Cardiac fibroblast (primary cell): ENCODE data around the gene IQGAP1.
A peak's percentile ranks its signal among the peaks of the same experiment; 100 is the strongest.
"Not testable (repeated sequence)": the region's sequence is repeated elsewhere in the genome, so short reads cannot be mapped to it uniquely, and the experiment has no call there.

Experiments
- DNase-seq, 2 donors: peaks; one replicate each; pipeline versions ENCODE4 v3.0.0 to v3.0.0-alpha.2; 2010; ENCODE audit warnings: low read depth in 2 of 2
- H3K4me3 ChIP-seq, 2 donors: replicated peaks in 1 of 2; 1 replicate in 1 of 2; 2 replicates in 1 of 2; pipeline ENCODE4 v1.5.1; 2011; ENCODE audit warnings: low read depth in 2 of 2, low read length in 2 of 2, mild to moderate bottlenecking in 2 of 2, moderate library complexity in 1 of 2
- TF ChIP-seq, protein P1 (sequence below): IDR thresholded peaks from one replicate; pipeline ENCODE4 v1.5.1; 2011; ENCODE audit warnings: low read depth, mild to moderate bottlenecking, low read length, inconsistent platforms

Gene IQGAP1

DNA sequence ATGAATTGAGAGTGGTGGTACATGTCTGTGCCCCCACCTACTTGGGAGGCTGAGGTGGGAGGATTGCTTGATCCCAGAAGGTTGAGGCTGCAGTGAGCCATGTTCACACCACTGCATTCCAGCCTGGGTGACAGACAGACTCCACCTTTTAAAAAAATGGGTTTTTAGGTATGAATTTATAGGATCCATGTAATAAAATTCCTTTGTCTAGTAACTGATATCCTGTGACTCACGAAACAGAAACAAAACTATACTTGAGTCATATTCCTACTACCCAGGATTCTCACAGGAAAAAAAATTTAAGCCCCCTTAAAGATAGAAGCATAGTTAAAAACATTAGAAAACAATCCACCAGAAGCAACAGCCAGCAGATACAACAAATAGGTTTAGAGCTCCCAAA is 131.6 kb downstream of the IQGAP1 start:
- TF ChIP-seq, protein P1, sequence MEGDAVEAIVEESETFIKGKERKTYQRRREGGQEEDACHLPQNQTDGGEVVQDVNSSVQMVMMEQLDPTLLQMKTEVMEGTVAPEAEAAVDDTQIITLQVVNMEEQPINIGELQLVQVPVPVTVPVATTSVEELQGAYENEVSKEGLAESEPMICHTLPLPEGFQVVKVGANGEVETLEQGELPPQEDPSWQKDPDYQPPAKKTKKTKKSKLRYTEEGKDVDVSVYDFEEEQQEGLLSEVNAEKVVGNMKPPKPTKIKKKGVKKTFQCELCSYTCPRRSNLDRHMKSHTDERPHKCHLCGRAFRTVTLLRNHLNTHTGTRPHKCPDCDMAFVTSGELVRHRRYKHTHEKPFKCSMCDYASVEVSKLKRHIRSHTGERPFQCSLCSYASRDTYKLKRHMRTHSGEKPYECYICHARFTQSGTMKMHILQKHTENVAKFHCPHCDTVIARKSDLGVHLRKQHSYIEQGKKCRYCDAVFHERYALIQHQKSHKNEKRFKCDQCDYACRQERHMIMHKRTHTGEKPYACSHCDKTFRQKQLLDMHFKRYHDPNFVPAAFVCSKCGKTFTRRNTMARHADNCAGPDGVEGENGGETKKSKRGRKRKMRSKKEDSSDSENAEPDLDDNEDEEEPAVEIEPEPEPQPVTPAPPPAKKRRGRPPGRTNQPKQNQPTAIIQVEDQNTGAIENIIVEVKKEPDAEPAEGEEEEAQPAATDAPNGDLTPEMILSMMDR = no peak
- DNase-seq = peak in 1 of 2 donors; percentile 60
- no peak overlapping the region for H3K4me3 ChIP-seq

DNA sequence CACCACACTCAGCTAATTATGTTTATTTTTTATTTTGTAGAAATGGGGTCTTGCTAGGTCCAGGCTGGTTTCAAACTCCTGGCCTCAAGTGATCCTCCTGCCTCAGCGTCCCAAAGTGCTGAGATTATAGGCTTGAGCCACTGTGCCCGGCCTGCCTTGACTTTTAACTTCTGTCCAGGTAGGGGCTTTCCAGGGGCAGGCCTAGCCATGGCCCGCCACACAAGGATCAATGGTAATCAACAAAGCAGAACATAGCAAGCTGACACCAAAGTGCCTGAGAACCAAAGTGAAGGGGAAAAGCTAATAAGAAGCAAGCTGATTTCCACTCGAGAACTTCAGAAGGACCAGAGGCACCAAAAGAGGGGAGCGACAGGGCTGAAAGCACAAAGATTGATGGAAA is 132.3 kb downstream of the IQGAP1 start:
- TF ChIP-seq, protein P1 = no peak
- DNase-seq = no peak

DNA sequence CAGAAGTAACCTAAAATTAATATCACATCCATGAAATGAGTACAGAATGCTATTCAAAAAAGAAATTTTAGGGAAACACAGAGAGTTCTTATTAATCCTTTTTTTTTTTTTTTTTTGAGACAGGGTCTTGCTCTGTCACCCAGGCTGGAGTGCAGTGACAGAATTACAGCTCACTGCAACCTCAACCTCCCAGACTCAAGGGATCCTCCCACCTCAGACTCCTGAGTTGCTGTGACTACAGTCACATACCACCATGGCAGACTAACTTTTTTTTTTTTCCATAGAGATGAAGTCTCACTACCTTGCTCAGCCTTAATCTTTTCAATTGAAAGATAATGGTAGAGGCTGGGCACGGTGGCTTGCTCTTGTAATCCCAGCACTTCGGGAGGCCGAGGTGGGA is 135.3 kb downstream of the IQGAP1 start:
- TF ChIP-seq, protein P1 = no peak
- DNase-seq = no peak
- no peak overlapping the region for H3K4me3 ChIP-seq

More for the DNA sequence above, 132.3 kb downstream of the IQGAP1 start:
- H3K4me3 ChIP-seq = no peak overlapping the region

DNA sequence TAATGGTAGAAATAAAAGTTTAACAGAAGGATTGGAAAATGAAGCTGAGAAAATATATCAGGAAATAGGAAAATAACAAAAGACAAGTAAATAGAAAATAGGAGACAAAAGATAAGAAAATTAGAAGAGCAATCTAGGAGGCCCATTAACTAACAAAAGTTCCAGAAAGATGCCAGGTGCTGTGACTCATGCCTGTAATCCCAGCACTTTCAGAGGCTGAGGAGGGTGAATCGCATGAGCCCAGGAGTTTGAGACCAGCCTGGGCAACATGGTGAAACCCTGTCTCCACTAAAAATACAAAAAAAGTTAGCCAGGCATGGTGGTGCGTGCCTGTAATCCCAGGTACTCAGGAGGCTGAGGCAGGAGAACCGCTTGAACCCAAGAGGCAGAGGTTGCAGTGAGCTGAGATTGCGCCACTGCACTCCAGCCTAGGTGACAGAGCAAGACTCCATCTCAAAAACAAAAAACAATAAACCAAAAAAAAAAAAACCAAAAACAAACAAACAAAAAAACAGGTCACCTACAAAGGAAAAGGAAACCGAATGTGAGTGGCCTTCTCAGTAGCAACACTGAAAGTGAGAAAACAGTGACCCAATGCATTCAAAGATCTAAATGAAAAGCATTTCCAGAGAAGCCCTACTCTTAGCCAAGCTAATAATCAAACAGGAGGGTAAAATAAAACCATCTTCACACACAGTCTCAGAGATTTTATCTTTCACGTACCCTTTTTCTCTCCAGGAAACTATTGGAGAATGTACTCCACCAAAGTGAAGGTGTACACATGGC is 136.2 kb downstream of the IQGAP1 start:
- not testable (repeated sequence) for H3K4me3 ChIP-seq
- peak in 1 of 2 donors; percentile 25 for DNase-seq

DNA sequence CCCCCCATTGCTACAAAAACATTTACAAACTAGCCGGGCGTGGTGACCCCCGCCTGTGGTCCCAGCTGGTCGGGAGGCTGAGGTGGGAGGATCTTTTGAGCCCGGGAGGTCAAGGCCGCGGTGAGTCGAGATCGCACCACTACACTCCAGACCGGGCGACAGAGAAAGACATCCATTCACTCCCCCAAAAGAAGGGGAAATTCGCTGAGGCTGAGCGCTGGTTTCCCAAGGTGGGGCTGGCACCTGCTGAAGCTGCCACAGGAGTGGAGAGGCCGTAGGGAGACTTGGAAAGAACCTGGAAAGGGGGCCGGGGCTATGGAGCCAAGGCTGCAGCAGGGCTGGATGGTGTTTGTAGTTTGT is 140.9 kb downstream of the IQGAP1 start:
- no peak for DNase-seq
- TF ChIP-seq, protein P1 = no peak
- H3K4me3 ChIP-seq = peak overlapping the region in 1 of 2 donors; percentile 50

DNA sequence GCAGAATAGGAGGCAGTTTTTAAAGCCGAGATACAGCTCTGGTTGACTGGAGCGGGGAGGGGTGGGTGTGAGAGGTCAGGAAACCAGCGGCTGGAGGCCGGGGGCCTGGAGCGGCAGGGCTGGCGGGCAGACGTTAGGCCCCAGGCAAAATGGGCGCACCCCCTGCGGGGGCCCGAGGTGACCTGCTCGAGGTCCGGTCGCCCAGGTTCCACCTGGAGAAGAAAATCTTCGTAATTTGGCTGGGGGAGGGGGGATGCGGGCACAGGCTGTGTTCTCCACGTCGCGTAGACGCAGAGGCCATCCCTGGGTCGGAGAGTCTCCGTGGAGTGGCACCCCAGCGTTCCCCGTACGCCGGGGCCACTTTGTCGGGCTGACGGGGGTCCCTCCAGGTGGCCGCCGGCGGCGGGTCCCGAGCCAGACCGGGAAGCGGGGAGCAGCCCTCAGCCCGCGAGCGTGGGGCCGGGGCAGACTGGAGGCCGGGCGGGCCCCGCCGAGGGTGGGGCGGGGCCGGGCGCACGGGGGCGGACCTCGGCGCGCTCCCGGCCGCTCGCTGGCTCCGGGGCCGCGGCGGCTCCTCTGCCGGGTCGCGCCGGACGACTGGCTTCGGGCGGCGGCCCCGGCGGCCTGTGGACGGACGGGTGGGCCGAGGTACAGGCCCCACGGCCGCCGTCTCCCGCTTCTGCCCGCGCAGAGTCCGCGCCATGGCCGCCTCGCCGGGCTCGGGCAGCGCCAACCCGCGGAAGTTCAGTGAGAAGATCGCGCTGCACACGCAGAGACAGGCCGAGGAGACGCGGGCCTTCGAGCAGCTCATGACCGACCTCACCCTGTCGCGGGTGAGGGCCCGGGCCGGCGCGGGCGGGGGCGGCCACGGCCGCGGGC is 141.6 kb downstream of the IQGAP1 start, which contains the start of gene CRTC3:
Gene CRTC3, plus strand, starts transcription at position 553 of the 879 bp plus-strand sequence. Its CDS starts 149 bp downstream, at position 702.
- DNase-seq = peak; percentile 51 to 54
- TF ChIP-seq, protein P1 = peak; percentile 2
- peak within 1 kb of the TSS; percentile 69 to 82 for H3K4me3 ChIP-seq
